Calu3 (cell line): Measurements from ENCODE around the gene RBM25. TPM values are rescaled to one million over a fixed set of nuclear protein-coding genes. Genes with fewer than 3 reads are reported as not detected.
A peak's percentile ranks its signal among the peaks of the same experiment; 100 is the strongest.

ENCODE experiments used
- BruUV-seq: library from RNA; stranded (reverse); fragments of 400-500 nt; replicated peaks from 2 replicates; lab custom pipeline; 2021; lab: Mats Ljungman, UMichigan
- CTCF ChIA-PET: fragments of 300-600 bp; sonication (Branson Sonifier 250); formaldehyde crosslinking; loops from one replicate; lab custom pipeline; 2022; ENCODE audit warnings: antibody characterized with exemption; lab: Charles Lee
- DNase-seq: peaks from one replicate; pipeline ENCODE4 v3.0.0; 2022
- H3K27ac Mint-ChIP-seq: one replicate; pipeline ENCODE4 v1.8.0; 2022; ENCODE audit warnings: mixed read lengths; ENCODE audit not compliant: unreplicated experiment
- H3K27me3 Mint-ChIP-seq: one replicate; pipeline ENCODE4 v1.8.0; 2022; ENCODE audit warnings: mixed read lengths; ENCODE audit not compliant: unreplicated experiment
- H3K36me3 Mint-ChIP-seq: one replicate; pipeline ENCODE4 v1.8.0; 2022; ENCODE audit warnings: mild to moderate bottlenecking, moderate library complexity, mixed read lengths; ENCODE audit not compliant: insufficient read depth, unreplicated experiment
- H3K4me1 Mint-ChIP-seq: one replicate; pipeline ENCODE4 v1.8.0; 2022; ENCODE audit warnings: mild to moderate bottlenecking, low read depth, mixed read lengths; ENCODE audit not compliant: unreplicated experiment
- H3K4me3 Mint-ChIP-seq: one replicate; pipeline ENCODE4 v1.8.0; 2022; ENCODE audit warnings: mild to moderate bottlenecking, low read depth, moderate library complexity, mixed read lengths; ENCODE audit not compliant: unreplicated experiment
- H3K9me3 Mint-ChIP-seq: one replicate; pipeline ENCODE4 v1.8.0; 2022; ENCODE audit warnings: low read depth, mixed read lengths; ENCODE audit not compliant: unreplicated experiment
- CTCF ChIP-seq: fragments of 200-600 bp; IDR thresholded peaks from one replicate; pipeline ENCODE4 v1.8.0; 2022; ENCODE audit warnings: antibody characterized with exemption; ENCODE audit not compliant: unreplicated experiment
- intact Hi-C: fragments of 100-400 bp; cut with micrococcal nuclease; formaldehyde crosslinking; loops from one replicate; pipeline ENCODE4 v1.10.0; 2022; ENCODE audit not compliant: unreplicated experiment
- total RNA-seq: library from RNA; stranded (reverse); gene quantifications from 2 replicates; pipeline ENCODE4 v1.2.3, GENCODE V29; 2022

Gene RBM25
- total RNA-seq, 1 experiment from 2014 or later = 87.5 TPM

GRCh38 chr14:73091044-73091443 lies 32.7 kb downstream of the RBM25 start:
- H3K4me3 Mint-ChIP-seq = no peak overlapping the region
- no TSS peak for BruUV-seq

GRCh38 chr14:73097421-73097820 lies 39.1 kb downstream of the RBM25 start:
- CTCF ChIA-PET = interaction anchor here (0.6 kb wide), 1 partner anchor 1790 kb away, joined by 3 read pairs; no protein-coding TSS in a partner anchor
- no peaks in the 10 kb centered on the region for H3K9me3 Mint-ChIP-seq
- no peaks in the 10 kb centered on the region for H3K27me3 Mint-ChIP-seq
- no peak for TF ChIP-seq CTCF
- H3K27ac Mint-ChIP-seq = no peak overlapping the region
- intact Hi-C loops = no loop called here
- no peak overlapping the region for H3K4me3 Mint-ChIP-seq
- peaks cover 49% of the 10 kb centered on the region for H3K36me3 Mint-ChIP-seq
- DNase-seq = no peak
- H3K4me1 Mint-ChIP-seq = no peaks in the 10 kb centered on the region
- BruUV-seq = no TSS peak

More at GRCh38 chr14:73091044-73091443, 32.7 kb downstream of the RBM25 start:
- CTCF ChIA-PET = interaction anchor here (0.5 kb wide), 1 partner anchor 27 kb away, joined by 8 read pairs; no protein-coding TSS in a partner anchor
- Mint-ChIP-seq H3K4me1 (no peaks in the 10 kb centered on the region), H3K27me3 (no peaks in the 10 kb centered on the region), H3K9me3 (no peaks in the 10 kb centered on the region), H3K36me3 (peaks cover 51% of the 10 kb centered on the region), H3K27ac (no peak overlapping the region)
- no peak for TF ChIP-seq CTCF
- intact Hi-C loops = no loop called here
- no peak for DNase-seq

GRCh38 chr14:73100334-73100733 lies 42.0 kb downstream of the RBM25 start:
- Mint-ChIP-seq H3K9me3 (no peaks in the 10 kb centered on the region), H3K36me3 (peaks cover 53% of the 10 kb centered on the region), H3K4me3 (no peak overlapping the region), H3K27ac (no peak overlapping the region), H3K4me1 (peaks cover 7% of the 10 kb centered on the region), H3K27me3 (no peaks in the 10 kb centered on the region)
- DNase-seq = no peak
- CTCF ChIA-PET = no interaction called here
- no TSS peak for BruUV-seq
- intact Hi-C loops = no loop called here
- TF ChIP-seq CTCF = no peak

- DNase-seq = no peak
- Mint-ChIP-seq H3K27me3 (no peaks in the 10 kb centered on the region), H3K27ac (no peak overlapping the region), H3K36me3 (peaks cover 54% of the 10 kb centered on the region), H3K4me1 (peaks cover 7% of the 10 kb centered on the region), H3K4me3 (no peak overlapping the region), H3K9me3 (no peaks in the 10 kb centered on the region)
- CTCF ChIA-PET = no interaction called here
- intact Hi-C loops = no loop called here
- no peak for TF ChIP-seq CTCF
- BruUV-seq = TSS peak; percentile 28
Observed at GRCh38 chr14:73102806-73103497, 44.6 kb downstream of the RBM25 start.
